Activated B cell treated with CpG ODN at 0.5 μM for 24 hours (primary cell): ENCODE results near the gene STARD10. TPM values are rescaled to one million over a fixed set of nuclear protein-coding genes. Genes with fewer than 3 reads are reported as not detected.
A peak's percentile ranks its signal among the peaks of the same experiment; 100 is the strongest.

Experiments used
- ATAC-seq: fragments of 200-7000 bp; cut with Tn5 transposase; one replicate; pipeline ENCODE4 v1.10.0; 2021; ENCODE audit warnings: low read depth, mild to moderate bottlenecking, moderate library complexity
- CTCF ChIA-PET: fragments of 350-600 bp; sonication (Branson Sonifier 250); formaldehyde crosslinking; loops from one replicate; lab custom pipeline; 2021; ENCODE audit warnings: antibody characterized with exemption; lab: Charles Lee
- POLR2A ChIA-PET: fragments of 350-600 bp; sonication (Branson Sonifier 250); formaldehyde crosslinking; loops from one replicate; lab custom pipeline; 2021; ENCODE audit warnings: antibody characterized with exemption; lab: Charles Lee
- DNase-seq: peaks from one replicate; pipeline ENCODE4 v3.0.0; 2022
- H3K27ac Mint-ChIP-seq: one replicate; pipeline ENCODE4 v1.8.0; 2020; ENCODE audit warnings: mixed read lengths
- H3K27me3 Mint-ChIP-seq: one replicate; pipeline ENCODE4 v1.8.0; 2021; ENCODE audit warnings: mixed read lengths
- H3K36me3 Mint-ChIP-seq: one replicate; pipeline ENCODE4 v1.8.0; 2021; ENCODE audit warnings: low read depth, mixed read lengths
- H3K4me1 Mint-ChIP-seq: one replicate; pipeline ENCODE4 v1.8.0; 2021; ENCODE audit warnings: mixed read lengths
- H3K4me3 Mint-ChIP-seq: one replicate; pipeline ENCODE4 v1.8.0; 2020; ENCODE audit warnings: mild to moderate bottlenecking, mixed read lengths
- H3K9me3 Mint-ChIP-seq: one replicate; pipeline ENCODE4 v1.8.0; 2020; ENCODE audit warnings: mixed read lengths
- intact Hi-C: fragments of 100-400 bp; cut with micrococcal nuclease; formaldehyde crosslinking; loops from one replicate; pipeline ENCODE4 v1.15.1; 2024
- total RNA-seq: library from RNA; stranded (reverse); gene quantifications from 2 replicates; pipeline ENCODE4 v1.2.3, GENCODE V29; 2022
- TF ChIP-seq, protein P1 (sequence below): fragments of 200-600 bp; IDR thresholded peaks from one replicate; pipeline ENCODE4 v1.8.0; 2022; ENCODE audit warnings: antibody characterized with exemption, mild to moderate bottlenecking

The STARD10 gene
- total RNA-seq, 1 donor from 2014 or later: 42.6 TPM

GRCh38 chr11:72770799-72771198, 23.0 kb downstream of the STARD10 start:
- no peaks in the 10 kb centered on the region for H3K27me3 Mint-ChIP-seq
- H3K9me3 Mint-ChIP-seq: no peaks in the 10 kb centered on the region
- H3K27ac Mint-ChIP-seq: no peak overlapping the region
- ChIA-PET CTCF (interaction anchor here (1.1 to 1.5 kb wide), 2 partner anchors 22 to 46 kb away, joined by 4 to 5 read pairs; no protein-coding TSS in a partner anchor), POLR2A (interaction anchor here (0.5 to 1.7 kb wide), 5 partner anchors 8 to 45 kb away, joined by 3 to 5 read pairs (median 4); no protein-coding TSS in a partner anchor)
- H3K36me3 Mint-ChIP-seq: peaks cover 6% of the 10 kb centered on the region
- no peak overlapping the region for H3K4me3 Mint-ChIP-seq
- H3K4me1 Mint-ChIP-seq: peaks cover 4% of the 10 kb centered on the region
- intact Hi-C loops: no loop called here
- ATAC-seq (no peak), DNase-seq (no peak)
- TF ChIP-seq, protein P1, sequence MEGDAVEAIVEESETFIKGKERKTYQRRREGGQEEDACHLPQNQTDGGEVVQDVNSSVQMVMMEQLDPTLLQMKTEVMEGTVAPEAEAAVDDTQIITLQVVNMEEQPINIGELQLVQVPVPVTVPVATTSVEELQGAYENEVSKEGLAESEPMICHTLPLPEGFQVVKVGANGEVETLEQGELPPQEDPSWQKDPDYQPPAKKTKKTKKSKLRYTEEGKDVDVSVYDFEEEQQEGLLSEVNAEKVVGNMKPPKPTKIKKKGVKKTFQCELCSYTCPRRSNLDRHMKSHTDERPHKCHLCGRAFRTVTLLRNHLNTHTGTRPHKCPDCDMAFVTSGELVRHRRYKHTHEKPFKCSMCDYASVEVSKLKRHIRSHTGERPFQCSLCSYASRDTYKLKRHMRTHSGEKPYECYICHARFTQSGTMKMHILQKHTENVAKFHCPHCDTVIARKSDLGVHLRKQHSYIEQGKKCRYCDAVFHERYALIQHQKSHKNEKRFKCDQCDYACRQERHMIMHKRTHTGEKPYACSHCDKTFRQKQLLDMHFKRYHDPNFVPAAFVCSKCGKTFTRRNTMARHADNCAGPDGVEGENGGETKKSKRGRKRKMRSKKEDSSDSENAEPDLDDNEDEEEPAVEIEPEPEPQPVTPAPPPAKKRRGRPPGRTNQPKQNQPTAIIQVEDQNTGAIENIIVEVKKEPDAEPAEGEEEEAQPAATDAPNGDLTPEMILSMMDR: no peak

GRCh38 chr11:72769680-72770079, 24.2 kb downstream of the STARD10 start:
- no peak for ATAC-seq
- CTCF ChIA-PET: no interaction called here
- H3K9me3 Mint-ChIP-seq: no peaks in the 10 kb centered on the region
- TF ChIP-seq, protein P1: no peak
- no peak overlapping the region for H3K4me3 Mint-ChIP-seq
- peaks cover 6% of the 10 kb centered on the region for H3K36me3 Mint-ChIP-seq
- POLR2A ChIA-PET: interaction anchor here (0.7 kb wide), 1 partner anchor 13 kb away, joined by 3 read pairs; no protein-coding TSS in a partner anchor
- no peaks in the 10 kb centered on the region for H3K27me3 Mint-ChIP-seq
- intact Hi-C loops: no loop called here
- no peak overlapping the region for H3K27ac Mint-ChIP-seq
- no peak for DNase-seq
- H3K4me1 Mint-ChIP-seq: peaks cover 2% of the 10 kb centered on the region

DNA sequence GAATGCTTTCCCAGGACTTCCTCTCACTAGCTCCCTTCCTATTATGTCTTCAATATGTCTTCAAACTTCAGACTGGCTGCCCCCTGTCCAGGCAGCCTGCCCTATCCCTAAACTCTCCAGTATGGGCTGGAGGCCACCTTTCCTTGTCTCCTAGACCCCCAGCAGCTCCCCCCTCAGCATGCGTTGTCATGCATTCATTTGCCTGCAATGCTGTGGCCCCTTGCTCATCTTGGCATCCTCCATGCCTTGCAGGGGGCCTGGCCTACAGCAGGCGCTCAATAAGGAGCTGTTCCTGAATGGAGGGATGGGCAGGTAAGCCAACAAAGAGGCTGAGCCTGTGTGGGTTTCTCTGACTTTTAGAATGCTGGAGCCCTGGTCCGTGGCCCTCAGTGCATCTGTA, 25.3 kb downstream of the STARD10 start:
- Mint-ChIP-seq H3K4me1 (peaks cover 8% of the 10 kb centered on the region), H3K4me3 (no peak overlapping the region), H3K27ac (no peak overlapping the region), H3K9me3 (no peaks in the 10 kb centered on the region), H3K36me3 (peaks cover 6% of the 10 kb centered on the region), H3K27me3 (no peaks in the 10 kb centered on the region)
- POLR2A ChIA-PET: interaction anchor here (0.6 to 1.2 kb wide), 2 partner anchors 10 to 421 kb away, joined by 5 to 8 read pairs; no protein-coding TSS in a partner anchor
- TF ChIP-seq, protein P1: no peak
- intact Hi-C loops: no loop called here
- CTCF ChIA-PET: no interaction called here
- ATAC-seq (no peak), DNase-seq (no peak)

GRCh38 chr11:72767203-72768062, 26.4 kb downstream of the STARD10 start:
- Mint-ChIP-seq H3K36me3 (peaks cover 3% of the 10 kb centered on the region), H3K27me3 (no peaks in the 10 kb centered on the region), H3K27ac (peak overlapping the region; percentile 35)

More at GRCh38 chr11:72767203-72768062, 26.4 kb downstream of the STARD10 start:
- DNase-seq: no peak
- TF ChIP-seq, protein P1: no peak
- POLR2A ChIA-PET: interaction anchor here (0.5 to 1.2 kb wide), 3 partner anchors 11 to 30 kb away, joined by 3 to 8 read pairs (median 3); no protein-coding TSS in a partner anchor
- CTCF ChIA-PET: interaction anchor here (0.8 kb wide), 1 partner anchor 25 kb away, joined by 3 read pairs; no protein-coding TSS in a partner anchor
- no peak for ATAC-seq
- intact Hi-C loops: no loop called here
- peaks cover 19% of the 10 kb centered on the region for H3K4me1 Mint-ChIP-seq
- no peaks in the 10 kb centered on the region for H3K9me3 Mint-ChIP-seq
- H3K4me3 Mint-ChIP-seq: no peak overlapping the region
